Panc1 (cell line): ENCODE data around the gene TMEM229B. TPM values are rescaled to one million over a fixed set of nuclear protein-coding genes. Genes with fewer than 3 reads are reported as not detected.

Source experiments
- ATAC-seq: fragments of 200-7000 bp; cut with Tn5 transposase; 2 replicates; pipeline ENCODE4 v1.9.1; 2020; ENCODE audit warnings: mild to moderate bottlenecking, moderate library complexity
- BruUV-seq: library from RNA; stranded (reverse); fragments of 400-500 nt; replicated peaks from 2 replicates; lab custom pipeline; 2021; lab: Mats Ljungman, UMichigan
- CTCF ChIA-PET: fragments of 300-600 bp; sonication (Branson Sonifier 250); formaldehyde crosslinking; loops from one replicate; lab custom pipeline; 2022; ENCODE audit warnings: antibody characterized with exemption; lab: Charles Lee
- POLR2A ChIA-PET: fragments of 300-600 bp; sonication (Branson Sonifier 250); formaldehyde crosslinking; loops from one replicate; lab custom pipeline; 2022; ENCODE audit warnings: antibody characterized with exemption; lab: Charles Lee
- DNase-seq: peaks from one replicate; pipeline ENCODE4 v3.0.0-alpha.2; 2010; ENCODE audit warnings: low read depth, low spot score
- H3K27ac ChIP-seq: 2 replicates; pipeline ENCODE4 v1.5.1; 2011; ENCODE audit warnings: mild to moderate bottlenecking, low read length, inconsistent platforms
- H3K27me3 ChIP-seq: fragments of 200-500 bp; sonication (Bioruptor generic); 2 replicates; pipeline ENCODE4 v1.6.0; 2014; ENCODE audit warnings: low read length, inconsistent platforms; ENCODE audit not compliant: control insufficient read depth, insufficient read depth
- H3K36me3 ChIP-seq: fragments of 200-500 bp; sonication (Bioruptor generic); 2 replicates; pipeline ENCODE4 v1.5.1; 2014; ENCODE audit warnings: inconsistent platforms, mild to moderate bottlenecking, low read length, moderate library complexity; ENCODE audit not compliant: control insufficient read depth, insufficient read depth
- H3K4me1 ChIP-seq: 2 replicates; pipeline ENCODE4 v1.5.1; 2011; ENCODE audit warnings: inconsistent platforms, mild to moderate bottlenecking, low read length, moderate library complexity; ENCODE audit not compliant: control insufficient read depth, insufficient read depth
- H3K4me3 ChIP-seq, 2 experiments: 2 replicates each; pipeline ENCODE4 v1.5.1; 2011 to 2012; ENCODE audit warnings: low read depth in 2 of 2, low read length in 2 of 2, mild to moderate bottlenecking in 2 of 2, inconsistent platforms in 1 of 2, moderate library complexity in 1 of 2
- H3K9me3 ChIP-seq: fragments of 200-500 bp; sonication (Bioruptor generic); 2 replicates; pipeline ENCODE4 v1.5.1; 2014; ENCODE audit warnings: low read depth, mild to moderate bottlenecking, inconsistent platforms, low read length, moderate library complexity; ENCODE audit not compliant: control insufficient read depth, insufficient read depth
- CTCF ChIP-seq: fragments of 450-650 bp; IDR thresholded peaks from 2 replicates; pipeline ENCODE4 v1.5.1; 2017; ENCODE audit warnings: mild to moderate bottlenecking
- POLR2AphosphoS5 ChIP-seq: IDR thresholded peaks from 2 replicates; pipeline ENCODE4 v1.6.1; 2012; ENCODE audit warnings: mild to moderate bottlenecking, low read depth, low read length, moderate library complexity
- SIN3A ChIP-seq: IDR thresholded peaks from 2 replicates; pipeline ENCODE4 v1.6.1; 2012; ENCODE audit warnings: low read depth, mild to moderate bottlenecking, low read length, moderate library complexity, borderline replicate concordance; ENCODE audit not compliant: insufficient read depth
- TCF7L2 ChIP-seq: IDR thresholded peaks from 2 replicates; pipeline ENCODE4 v1.6.1; 2011; ENCODE audit warnings: mild to moderate bottlenecking, low read depth, low read length, inconsistent platforms
- in situ Hi-C: cut with HindIII; loops from 2 replicates; pipeline ENCODE4 v1.10.0; 2016; ENCODE audit warnings: low sequenced_read_pairs, low pct_unique_long_range_greater_than_20kb
- intact Hi-C: fragments of 100-400 bp; cut with micrococcal nuclease; formaldehyde crosslinking; loops from one replicate; pipeline ENCODE4 v1.10.0; 2022; ENCODE audit not compliant: unreplicated experiment
- total RNA-seq: library from RNA; stranded (reverse); gene quantifications from one replicate; pipeline ENCODE4 v1.2.1, GENCODE V29; 2021; ENCODE audit not compliant: unreplicated experiment
- TF ChIP-seq, protein P1 (sequence below), 2 experiments: IDR thresholded peaks; 2 replicates each; pipeline ENCODE4 v1.6.1; 2011 to 2012; ENCODE audit warnings: low read depth in 2 of 2, control low read depth in 1 of 2, low read length in 1 of 2, mild to moderate bottlenecking in 1 of 2, moderate library complexity in 1 of 2; ENCODE audit not compliant: insufficient read depth in 1 of 2

The TMEM229B gene
- total RNA-seq, 1 experiment from 2014 or later, result 1.6 TPM

GRCh38 chr14:67480011-67480410 is 8.5 kb downstream of the TMEM229B start:
- H3K27ac ChIP-seq, result no peak overlapping the region
- ATAC-seq (no peak), DNase-seq (no peak)
- BruUV-seq, result no TSS peak
- H3K27me3 ChIP-seq, result no peaks in the 10 kb centered on the region
- no peaks in the 10 kb centered on the region for H3K4me1 ChIP-seq
- ChIA-PET CTCF (no interaction called here), POLR2A (no interaction called here)
- H3K36me3 ChIP-seq, result no peaks in the 10 kb centered on the region
- TF ChIP-seq TCF7L2, result no peak
- TF ChIP-seq SIN3A, result no peak
- TF ChIP-seq, protein P1, sequence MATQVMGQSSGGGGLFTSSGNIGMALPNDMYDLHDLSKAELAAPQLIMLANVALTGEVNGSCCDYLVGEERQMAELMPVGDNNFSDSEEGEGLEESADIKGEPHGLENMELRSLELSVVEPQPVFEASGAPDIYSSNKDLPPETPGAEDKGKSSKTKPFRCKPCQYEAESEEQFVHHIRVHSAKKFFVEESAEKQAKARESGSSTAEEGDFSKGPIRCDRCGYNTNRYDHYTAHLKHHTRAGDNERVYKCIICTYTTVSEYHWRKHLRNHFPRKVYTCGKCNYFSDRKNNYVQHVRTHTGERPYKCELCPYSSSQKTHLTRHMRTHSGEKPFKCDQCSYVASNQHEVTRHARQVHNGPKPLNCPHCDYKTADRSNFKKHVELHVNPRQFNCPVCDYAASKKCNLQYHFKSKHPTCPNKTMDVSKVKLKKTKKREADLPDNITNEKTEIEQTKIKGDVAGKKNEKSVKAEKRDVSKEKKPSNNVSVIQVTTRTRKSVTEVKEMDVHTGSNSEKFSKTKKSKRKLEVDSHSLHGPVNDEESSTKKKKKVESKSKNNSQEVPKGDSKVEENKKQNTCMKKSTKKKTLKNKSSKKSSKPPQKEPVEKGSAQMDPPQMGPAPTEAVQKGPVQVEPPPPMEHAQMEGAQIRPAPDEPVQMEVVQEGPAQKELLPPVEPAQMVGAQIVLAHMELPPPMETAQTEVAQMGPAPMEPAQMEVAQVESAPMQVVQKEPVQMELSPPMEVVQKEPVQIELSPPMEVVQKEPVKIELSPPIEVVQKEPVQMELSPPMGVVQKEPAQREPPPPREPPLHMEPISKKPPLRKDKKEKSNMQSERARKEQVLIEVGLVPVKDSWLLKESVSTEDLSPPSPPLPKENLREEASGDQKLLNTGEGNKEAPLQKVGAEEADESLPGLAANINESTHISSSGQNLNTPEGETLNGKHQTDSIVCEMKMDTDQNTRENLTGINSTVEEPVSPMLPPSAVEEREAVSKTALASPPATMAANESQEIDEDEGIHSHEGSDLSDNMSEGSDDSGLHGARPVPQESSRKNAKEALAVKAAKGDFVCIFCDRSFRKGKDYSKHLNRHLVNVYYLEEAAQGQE (IDR thresholded peaks at IDR 0.05; ENCODE audit: insufficient read depth in 1 of 2, low read depth in 2 of 2, low read length in 1 of 2), result no peak
- TF ChIP-seq POLR2AphosphoS5, result no peak
- no peak for TF ChIP-seq CTCF
- H3K4me3 ChIP-seq, result no peak overlapping the region
- no peaks in the 10 kb centered on the region for H3K9me3 ChIP-seq
- intact Hi-C loops, result no loop called here
- in situ Hi-C loops, result no loop called here

DNA sequence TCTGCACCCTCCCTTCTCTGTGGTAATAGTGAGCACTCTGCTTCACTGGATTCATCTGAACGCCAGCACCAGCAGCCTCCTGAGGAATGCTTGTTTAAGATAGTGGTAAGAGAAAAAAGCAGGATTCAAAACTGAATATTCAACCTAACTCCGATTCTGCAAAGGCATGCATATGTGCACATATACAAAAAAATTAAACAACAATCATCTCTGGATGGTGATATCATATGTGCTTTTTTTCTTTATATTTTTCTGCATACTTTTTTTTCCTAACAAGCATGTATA is 9.8 kb downstream of the TMEM229B start:
- intact Hi-C loops, result no loop called here
- H3K4me3 ChIP-seq, result no peak overlapping the region
- no peaks in the 10 kb centered on the region for H3K36me3 ChIP-seq
- in situ Hi-C loops, result no loop called here
- H3K9me3 ChIP-seq, result no peaks in the 10 kb centered on the region
- H3K4me1 ChIP-seq, result no peaks in the 10 kb centered on the region
- POLR2A ChIA-PET, result no interaction called here
- TF ChIP-seq, protein P1 (IDR thresholded peaks at IDR 0.05; ENCODE audit: insufficient read depth in 1 of 2, low read depth in 2 of 2, low read length in 1 of 2), result no peak
- TF ChIP-seq POLR2AphosphoS5, result no peak
- TF ChIP-seq CTCF, result no peak
- TF ChIP-seq TCF7L2, result no peak
- TF ChIP-seq SIN3A, result no peak
- no TSS peak for BruUV-seq
- H3K27ac ChIP-seq, result no peak overlapping the region
- ATAC-seq (no peak), DNase-seq (no peak)
- H3K27me3 ChIP-seq, result no peaks in the 10 kb centered on the region
- CTCF ChIA-PET, result no interaction called here
